GM19240 (cell line): ENCODE results near the gene SCFD2.
"Not testable (repeated sequence)": the region's sequence is repeated elsewhere in the genome, so short reads cannot be mapped to it uniquely, and the experiment has no call there.

ENCODE experiments used
- DNase-seq: peaks from one replicate; pipeline ENCODE4 v3.0.0; 2011; ENCODE audit warnings: low spot score; ENCODE audit not compliant: insufficient read length

Gene SCFD2

DNA sequence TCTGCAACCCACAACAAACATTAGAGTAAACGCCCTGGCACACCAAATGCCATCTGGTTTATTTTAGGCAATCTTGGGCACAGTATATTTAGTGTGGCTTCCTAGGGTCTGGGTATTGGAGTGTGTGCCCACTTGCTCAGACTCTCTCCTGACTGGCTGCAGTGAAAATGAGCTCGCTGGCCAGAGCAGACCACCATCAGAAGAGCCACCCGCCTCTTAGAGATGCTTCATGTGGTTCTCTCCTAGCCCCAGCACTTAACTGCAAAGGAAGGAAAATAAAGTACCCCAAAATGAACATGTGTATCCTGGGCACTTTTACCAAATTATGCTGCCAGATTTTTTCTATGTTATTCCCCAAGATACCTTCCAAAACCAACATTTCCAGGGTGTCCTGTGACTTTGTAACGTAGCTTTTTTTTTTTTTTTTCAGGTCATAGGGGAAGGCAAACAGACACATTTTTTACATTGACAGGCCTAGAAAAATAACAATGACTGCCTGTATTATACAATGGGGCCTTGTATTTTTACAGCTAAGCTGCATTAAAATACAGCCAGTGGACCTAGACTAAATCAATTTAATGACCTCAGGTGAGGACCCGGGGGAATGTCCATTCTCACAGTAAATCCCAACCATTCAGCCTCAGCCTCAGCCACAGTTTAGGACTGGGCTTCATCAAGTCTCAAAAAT, 310.0 kb downstream of the SCFD2 start:
- DNase-seq: no peak

DNA sequence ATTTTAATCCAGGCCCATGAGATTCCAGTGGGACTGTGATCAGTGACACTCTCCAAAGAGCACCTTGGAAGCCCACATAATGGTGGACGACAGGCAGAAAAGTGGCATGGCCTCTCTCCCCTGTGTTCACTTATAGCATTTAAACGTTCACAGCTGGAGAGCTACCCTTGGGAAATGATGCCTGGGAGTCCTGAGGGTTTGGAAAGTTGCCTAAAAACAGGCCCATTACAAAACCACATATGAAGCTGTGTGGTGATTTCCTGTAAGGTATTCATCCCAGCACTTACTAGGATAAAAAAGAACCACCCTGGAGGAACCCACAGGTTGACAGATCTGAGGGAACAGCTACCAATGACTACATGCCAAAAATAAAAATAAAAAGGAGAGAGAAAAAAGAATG, 310.6 kb downstream of the SCFD2 start:
- no peak for DNase-seq

DNA sequence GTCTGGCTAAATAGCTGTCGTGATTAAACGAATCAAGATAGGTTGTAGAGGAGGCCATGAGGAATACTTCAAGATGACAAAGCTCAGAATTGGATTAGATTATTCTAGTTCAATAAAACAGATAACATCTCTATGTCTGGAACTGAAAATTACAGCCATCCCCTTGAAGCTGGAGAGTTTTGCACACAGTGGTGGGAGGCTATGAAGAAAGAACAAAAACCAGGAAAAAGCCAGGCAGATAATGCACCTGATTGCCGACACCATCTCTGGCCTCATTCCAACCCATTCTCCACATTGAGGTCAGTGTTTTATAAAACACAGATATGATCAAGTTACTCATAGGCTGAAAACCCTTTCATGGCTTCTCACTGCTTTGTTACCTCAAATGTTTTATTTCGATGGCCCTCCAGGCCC, 315.5 kb downstream of the SCFD2 start:
- no peak for DNase-seq

DNA sequence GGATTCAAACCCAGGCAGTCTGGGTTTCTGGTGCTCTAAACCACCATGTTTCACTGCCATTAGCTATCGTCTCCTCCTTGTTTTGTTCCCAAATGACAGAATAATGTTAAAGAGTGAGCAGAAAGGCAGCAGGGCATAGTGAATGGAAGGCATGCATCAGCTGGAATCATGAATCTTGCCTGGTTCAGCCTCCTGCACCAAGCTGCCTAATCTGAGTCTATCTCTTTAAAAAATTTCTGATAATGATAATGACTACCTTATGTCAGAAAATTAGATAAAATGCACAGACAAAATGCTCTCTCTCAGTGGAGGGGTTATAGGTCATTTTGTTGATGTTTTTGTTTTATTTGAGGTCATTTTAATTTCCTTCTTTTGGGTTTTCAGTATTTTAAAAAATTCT, 316.3 kb downstream of the SCFD2 start:
- no peak for DNase-seq

DNA sequence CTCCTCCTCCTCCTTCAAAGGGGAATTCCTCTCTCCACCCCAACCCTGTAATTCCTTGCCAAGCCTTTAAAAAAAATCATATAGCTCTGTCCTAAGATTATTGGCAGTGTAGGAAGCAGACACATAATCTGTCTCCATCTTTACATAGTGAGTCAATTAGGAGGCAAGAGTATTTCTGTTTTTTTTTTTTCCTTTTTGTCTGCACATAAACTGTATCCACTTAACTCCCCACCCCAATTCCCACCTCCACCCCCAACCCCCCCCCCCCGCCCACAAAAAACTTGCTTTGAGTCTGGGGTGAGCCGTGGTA, 321.3 kb downstream of the SCFD2 start:
- no peak for DNase-seq

DNA sequence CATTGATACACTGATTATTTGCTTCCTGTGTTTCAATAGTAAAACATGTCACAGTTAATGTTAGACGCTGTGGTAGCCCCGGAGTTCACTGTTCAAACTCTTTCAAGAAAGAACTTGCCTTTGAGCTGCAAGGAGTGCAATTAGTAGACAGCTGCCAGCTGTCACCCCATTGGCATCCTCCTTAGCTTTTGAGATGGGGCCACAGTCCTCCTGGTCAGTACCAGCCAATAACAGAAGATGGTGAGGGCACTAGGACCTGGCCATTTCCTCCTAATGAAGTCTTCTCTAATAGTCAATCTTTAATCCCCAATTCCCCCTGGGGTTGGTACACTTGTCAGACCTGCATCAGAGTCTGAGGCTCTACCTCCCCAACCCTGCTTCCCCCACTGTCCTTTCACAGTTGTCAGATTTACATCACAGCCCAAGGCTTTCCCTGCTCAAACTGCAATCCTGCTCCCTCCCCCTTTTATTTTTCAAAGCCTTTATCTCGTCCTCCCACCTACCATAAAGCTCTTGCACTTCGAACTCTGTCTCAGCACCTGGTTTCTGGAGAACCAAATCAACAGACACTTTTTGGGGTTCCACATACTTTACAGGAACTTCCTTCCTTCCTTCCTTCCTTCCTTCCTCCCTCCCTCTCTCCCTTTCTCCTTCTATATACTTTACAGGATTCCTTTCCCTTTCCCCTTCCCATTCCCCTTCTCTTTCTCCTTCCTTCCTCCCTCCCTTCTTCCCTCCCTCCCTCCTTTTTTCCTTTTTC, 321.8 kb downstream of the SCFD2 start:
- DNase-seq: no peak

DNA sequence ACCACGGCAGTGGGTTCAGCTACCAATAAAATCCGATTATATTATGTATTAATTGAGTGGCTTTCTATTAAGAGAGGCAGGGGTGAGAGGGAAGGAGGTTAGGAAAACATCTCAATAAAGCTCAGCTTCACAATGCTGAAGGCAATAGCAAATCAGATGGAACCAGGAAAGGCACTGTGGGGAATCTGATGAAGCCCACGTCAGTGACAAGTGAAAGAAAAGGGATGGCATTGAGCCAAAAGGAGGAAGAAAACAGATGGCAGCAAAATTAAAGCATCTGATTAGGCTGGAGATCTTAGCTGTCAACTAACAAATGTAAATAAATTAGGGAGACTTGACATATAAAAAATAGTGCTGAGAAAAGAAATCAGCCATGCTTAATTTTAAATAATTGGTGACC, 322.8 kb downstream of the SCFD2 start:
- no peak for DNase-seq

DNA sequence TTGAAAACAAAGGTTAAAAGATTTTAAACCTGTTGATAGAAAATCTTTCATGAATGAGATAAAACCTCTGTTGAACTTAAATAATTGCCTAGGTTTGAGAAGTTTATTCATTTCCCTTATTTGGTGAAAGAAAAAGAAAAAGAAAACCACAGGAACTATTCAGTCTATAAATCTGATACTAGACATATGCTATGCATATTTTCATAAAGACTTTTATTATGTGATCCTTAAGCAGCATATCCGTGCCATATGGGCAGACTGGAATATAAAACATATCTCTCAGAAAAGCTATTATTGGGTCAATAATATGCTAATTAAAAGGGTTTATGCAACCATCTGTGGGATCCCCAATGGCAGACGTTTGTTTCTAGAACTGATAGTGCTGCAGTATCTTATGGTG, 325.0 kb downstream of the SCFD2 start:
- DNase-seq: no peak

DNA sequence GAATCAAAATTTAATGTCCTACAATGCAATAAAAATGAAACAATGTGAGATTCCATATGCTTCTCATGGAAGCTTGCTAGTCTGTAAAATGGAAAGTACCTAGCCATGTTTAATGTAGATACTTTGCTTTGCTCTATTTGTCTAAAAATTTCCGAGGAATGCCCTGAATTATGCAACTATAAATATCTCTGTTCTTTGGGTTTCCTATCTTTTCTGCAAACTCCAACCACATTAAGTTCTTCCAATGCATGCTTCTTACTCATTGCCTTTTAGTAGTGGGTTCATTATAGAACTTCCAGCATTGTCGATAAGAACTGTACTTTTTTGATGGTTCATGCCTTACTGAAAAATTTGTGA, 325.4 kb downstream of the SCFD2 start:
- DNase-seq: no peak

DNA sequence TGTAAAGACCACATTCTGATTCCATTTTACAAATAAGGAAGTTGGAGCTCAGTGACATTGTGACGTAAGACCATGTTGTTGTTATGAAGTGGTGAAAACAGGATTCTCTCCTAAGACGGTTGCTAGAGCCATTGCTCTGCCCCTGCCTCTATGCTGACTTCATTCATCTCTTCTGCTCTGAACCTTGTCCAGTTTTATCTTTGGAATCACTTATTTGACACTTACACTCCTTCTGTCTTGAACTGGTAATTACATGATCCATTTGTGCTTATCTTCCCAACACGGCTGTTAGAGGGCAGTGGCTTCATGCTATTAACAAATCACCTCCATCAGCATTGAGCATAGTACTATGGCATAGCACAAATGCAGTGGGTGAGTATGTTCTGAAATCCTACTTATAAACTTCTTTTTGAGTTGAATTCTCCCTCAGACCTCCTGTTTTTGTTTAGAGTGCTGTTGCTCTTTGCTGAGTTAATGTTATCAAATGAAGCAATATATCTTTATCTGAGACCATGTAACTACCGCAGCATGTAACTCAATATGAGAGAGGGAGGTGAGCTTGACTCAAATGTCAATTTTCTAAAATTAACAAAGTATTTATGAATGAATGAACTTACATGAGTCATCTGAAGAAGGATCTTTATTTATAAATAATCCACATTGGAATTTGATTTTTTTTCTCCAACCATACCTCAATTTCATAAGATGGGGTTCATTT, 326.0 kb downstream of the SCFD2 start:
- DNase-seq: no peak

DNA sequence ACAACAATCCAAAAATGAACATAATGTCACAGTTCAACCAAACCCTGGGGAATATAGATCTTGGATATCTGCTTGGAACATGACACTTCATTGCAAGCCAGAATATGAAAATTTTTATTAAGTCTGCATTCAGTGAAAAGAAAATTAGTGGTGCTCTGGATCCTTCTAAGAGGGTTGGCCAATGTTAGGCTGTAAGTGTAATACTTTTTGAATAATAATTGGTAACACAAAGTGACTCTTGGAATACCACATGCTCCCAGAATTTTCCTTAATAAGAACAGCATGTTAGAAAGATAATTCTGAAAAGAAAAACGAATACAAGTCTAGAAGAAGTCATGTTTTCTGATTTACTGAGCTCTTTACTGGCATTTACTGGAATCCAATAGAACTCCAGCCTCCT, 328.0 kb downstream of the SCFD2 start:
- DNase-seq: no peak

DNA sequence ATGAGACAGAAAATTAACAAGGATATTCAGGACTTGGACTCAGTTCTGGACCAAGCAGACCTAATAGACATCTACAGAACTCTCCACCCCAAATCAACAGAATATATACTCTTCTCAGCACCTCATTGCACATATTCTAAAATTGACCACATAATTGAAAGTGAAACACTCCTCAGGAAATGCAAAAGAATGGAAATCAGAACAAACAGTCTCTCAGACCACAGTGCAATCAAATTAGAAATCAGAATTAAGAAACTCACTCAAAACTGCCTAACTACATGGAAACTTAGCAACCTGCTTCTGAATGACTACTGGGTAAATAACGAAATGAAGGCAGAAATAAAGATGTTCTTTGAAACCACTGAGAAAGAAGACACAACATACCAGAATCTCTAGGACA, 333.0 kb downstream of the SCFD2 start:
- not testable (repeated sequence) for DNase-seq

DNA sequence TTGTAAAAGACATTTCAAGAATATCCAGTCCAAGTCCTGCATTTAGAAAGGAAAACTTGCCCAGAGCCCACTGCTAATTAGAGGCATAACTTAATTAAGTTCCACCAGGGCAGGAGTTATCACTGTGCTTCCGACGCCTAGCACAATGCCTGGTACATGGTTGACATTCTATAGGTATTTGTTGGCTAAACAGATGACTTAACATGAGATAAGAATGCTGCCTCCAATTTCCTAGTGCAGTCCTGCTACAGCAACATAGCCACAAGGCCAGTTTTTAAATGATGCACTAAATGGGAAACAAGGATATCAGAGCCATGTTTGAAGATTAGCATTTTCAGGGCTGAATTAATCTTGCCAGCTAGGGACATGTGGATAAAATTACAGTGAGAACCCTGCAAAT, 339.6 kb downstream of the SCFD2 start:
- DNase-seq: no peak

DNA sequence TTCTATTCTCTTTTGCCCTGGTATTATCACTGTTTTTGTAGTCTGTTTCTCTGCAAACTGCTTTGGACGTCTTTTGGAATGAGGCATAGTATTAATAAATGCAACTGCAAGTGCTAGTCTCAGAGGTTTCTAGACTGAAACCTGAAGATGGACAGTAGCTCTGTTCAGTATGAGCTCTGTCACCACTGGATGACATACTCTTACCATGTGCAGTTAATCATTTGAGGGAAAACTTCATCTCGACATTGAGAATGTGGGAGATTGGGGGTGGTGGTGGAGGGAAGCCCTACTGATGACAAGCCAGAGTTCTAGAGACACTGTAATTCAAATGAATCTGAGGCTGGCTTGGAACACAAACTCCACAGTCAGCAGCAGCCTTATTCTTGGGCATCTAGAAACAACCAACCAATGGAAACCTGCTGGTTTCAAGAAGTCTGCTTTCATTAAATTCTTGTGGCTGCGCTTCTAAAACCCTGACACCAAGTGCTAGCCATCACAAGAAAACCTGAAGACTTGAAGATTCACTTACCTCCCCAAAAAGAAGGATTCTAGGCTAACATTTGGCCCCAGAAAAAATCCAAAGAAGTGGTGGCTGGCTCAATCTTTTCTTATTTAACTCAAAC, 342.1 kb downstream of the SCFD2 start:
- DNase-seq: no peak

DNA sequence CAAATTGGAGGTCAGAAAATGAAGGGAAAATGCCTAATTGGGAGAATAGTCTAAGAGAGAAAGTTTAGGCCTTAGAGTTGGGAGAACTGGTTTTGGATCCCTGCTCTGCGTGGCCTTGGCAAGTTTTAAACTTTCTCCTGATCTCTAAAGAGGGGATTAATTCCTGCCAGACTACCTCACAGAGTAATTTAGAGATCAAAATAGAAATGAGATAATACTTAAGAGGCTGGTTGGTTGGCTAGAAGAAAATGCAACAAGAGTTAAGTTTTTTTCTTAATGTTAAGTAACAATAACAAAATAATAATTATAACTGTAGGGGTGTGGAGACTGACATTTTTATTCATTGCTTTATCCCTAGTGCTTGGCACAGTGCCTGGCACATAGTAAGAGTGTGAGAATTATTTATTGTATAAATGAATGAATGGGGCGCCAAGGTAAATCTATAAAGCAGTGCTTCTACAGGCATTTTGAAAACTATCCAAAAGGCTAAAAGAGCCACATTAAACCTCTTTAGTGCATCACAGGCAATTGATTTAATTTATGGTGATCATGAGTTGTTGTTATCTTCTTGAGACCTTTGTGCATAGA, 343.3 kb downstream of the SCFD2 start:
- no peak for DNase-seq

DNA sequence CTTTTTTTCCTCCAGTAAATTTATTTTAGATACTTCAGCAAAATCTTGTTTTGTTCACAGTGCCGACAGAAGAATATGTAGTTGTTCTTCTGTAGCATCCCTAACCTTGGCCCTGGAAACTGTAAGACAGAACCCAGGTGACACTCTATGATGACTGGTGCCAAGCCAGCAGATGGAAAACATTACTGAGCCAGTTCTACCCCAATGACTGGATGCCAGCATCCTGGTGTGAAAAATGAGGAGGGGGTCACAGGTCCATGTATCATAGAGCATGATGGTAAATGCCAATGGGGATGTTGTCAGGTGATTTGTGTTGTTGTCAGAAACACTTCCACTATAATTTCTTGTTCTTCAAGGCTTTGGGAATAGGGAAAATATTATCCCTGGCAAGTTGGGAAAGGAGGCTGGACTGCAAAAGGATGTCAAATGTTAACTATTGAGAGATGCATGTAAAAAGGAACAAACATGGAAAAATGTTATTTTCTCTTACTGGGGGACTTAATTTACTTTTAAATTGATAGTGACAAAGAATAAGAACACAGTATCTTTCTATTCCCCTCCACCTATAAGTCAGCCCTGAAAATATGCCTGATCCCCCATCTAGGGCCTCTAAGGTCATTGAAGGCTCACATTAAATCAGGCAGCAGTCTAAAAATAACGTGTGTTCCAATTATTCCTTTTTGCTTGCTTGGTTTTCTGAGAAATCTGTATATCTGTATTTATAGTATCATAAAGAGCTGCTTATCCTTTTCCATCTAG, 343.9 kb downstream of the SCFD2 start:
- no peak for DNase-seq

DNA sequence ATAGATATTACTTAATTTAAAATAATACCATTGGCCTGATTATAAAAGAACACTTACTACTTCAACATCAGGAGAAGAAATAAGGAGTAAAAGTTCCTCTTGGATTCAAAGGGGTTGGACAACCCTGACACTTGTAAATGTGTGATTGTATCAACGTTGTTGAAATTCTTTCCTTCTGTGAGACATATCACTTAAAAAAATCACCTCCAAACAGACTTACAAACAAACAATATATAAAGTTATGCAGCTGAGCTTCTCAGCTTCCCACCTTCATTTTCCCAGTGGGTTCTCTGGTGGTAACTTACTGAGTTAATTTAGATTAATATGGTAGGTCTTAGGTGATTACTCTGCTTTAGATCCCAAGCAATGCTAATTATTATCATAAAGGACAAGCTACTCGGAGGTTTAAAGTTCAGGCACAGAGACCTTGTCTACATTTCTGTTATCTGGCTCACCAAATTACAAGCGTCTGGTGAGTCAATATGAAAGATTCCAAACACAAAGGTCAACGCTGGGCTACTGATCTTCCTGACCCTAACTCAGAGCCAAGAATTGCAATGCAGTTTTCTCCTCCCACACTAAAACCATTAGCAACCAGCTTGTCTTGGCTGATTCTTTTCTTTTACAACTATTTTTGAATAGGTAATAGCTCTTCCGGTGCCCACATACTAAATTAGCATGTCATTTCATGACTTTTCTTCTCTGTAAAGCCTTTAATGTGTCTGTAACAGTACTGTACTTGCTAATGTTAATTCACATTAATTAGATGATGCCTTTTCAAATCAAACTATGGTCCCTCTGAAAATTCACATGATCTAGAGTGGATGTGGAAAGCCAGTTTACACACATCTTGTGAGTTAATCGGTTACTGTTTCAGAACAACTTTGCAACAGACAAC, 346.1 kb downstream of the SCFD2 start:
- no peak for DNase-seq

DNA sequence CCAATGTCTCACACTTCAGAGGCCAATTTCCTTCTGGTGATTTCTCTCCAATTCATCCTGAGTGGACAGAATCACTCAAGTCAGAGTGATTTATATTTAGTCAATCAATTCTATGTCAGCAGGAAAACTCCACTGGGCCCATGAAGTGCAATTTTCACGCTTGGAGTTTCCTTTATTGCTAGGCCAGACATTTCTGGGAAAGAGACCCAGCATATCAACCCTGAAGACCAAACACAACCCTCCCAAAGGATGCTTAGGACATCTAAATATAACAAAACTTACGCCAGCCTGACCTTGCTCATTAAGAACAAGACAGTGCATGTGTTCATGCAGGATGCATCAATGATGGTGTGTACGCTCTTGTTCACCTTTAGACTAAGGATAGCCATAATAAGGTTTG, 347.4 kb downstream of the SCFD2 start:
- no peak for DNase-seq

DNA sequence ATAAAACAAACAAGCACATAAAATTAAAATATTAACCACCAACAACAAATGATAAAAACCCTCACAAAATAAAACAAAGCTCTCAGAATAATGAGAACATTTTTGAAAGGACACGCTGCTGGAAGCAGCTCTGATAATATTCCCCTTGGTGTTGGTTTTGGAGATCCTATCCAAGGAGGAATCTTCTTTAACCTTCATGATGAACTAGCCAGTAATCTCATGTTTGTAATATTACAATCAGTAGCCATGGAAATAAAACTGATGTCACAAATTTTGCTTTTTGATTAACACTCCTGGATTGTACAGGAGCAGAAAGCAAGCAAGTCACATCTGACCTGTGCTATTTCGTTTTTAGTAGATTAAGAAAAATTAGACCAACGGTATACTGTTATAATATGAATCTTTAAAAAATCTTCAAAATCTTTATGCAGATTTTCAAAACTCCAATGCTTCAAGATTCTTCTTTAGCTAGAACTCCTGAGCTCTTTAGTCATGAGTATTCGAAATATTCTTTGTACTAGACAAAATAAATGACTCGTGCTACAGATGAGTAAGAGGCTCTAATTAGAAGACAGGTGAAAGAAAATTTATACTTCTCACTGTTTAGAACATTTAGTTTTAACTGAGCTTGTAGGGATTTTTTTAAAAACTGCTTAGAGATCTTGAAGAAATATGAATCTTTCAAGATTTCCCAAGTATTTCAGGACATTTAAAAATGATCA, 349.6 kb downstream of the SCFD2 start:
- DNase-seq: no peak

DNA sequence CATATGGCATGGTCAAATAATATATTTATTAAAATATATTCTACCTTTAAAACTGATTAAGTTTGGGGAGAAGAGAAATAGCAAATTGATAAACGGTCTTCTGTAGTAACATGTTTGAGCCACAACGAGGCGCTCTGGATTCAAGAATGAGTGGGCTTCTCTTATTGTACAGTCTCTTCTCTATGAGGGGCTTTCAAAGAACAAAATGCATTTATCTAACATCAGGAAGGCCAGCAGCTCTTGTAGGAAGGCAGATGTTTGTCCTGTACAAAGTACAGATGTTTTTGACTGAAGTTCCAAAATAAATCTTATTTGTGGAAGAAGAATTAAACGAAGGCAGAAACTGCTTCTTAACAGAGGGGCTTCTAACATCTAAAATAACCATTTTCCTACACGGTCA, 350.2 kb downstream of the SCFD2 start:
- no peak for DNase-seq
